Measurements from ENCODE around the gene SPRR1A. TPM values are rescaled to one million over a fixed set of nuclear protein-coding genes. Genes with fewer than 3 reads are reported as not detected.

Gene SPRR1A
- total RNA-seq, 4 donors from 2014 or later: not detected

GRCh38 chr1:152972196-152972886, 11.5 kb upstream of the SPRR1A start:
- TF ChIP-seq CTCF (IDR thresholded peaks at IDR 0.05; ENCODE audit: low read depth): no peak

GRCh38 chr1:152976688-152977087, 7.2 kb upstream of the SPRR1A start:
- no peak for TF ChIP-seq CTCF (IDR thresholded peaks at IDR 0.05; ENCODE audit: low read depth)

GRCh38 chr1:152977614-152978013, 6.3 kb upstream of the SPRR1A start:
- TF ChIP-seq CTCF (IDR thresholded peaks at IDR 0.05; ENCODE audit: low read depth): no peak

- TF ChIP-seq CTCF (IDR thresholded peaks at IDR 0.05; ENCODE audit: low read depth): no peak
These were observed 3.2 kb upstream of the SPRR1A start for GRCh38 chr1:152980676-152981075.

- TF ChIP-seq CTCF (IDR thresholded peaks at IDR 0.05; ENCODE audit: low read depth): no peak
These were observed 2.6 kb upstream of the SPRR1A start for GRCh38 chr1:152981146-152981871.

GRCh38 chr1:152982076-152982475, 1.8 kb upstream of the SPRR1A start:
- TF ChIP-seq CTCF (IDR thresholded peaks at IDR 0.05; ENCODE audit: low read depth): no peak

GRCh38 chr1:152983234-152983633, 647 bp upstream of the SPRR1A start:
- TF ChIP-seq CTCF (IDR thresholded peaks at IDR 0.05; ENCODE audit: low read depth): no peak

All from subcutaneous adipose tissue (tissue), 4 donors.